HL-60 (cell line): ENCODE data around the gene SLC35F3.

Experiments used
- CTCF ChIP-seq: IDR thresholded peaks from one replicate; pipeline ENCODE4 v1.5.1; 2011; ENCODE audit warnings: low read length, control low read depth, inconsistent platforms; ENCODE audit not compliant: insufficient read depth
- GABPA ChIP-seq: IDR thresholded peaks from 2 replicates; pipeline ENCODE4 v1.6.1; 2012; ENCODE audit warnings: low read depth
- POLR2AphosphoS5 ChIP-seq: IDR thresholded peaks from 2 replicates; pipeline ENCODE4 v1.6.1; 2012; ENCODE audit warnings: low read depth
- REST ChIP-seq: IDR thresholded peaks from 2 replicates; pipeline ENCODE4 v1.6.1; 2012; ENCODE audit warnings: low read depth; ENCODE audit not compliant: insufficient replicate concordance
- SPI1 ChIP-seq: IDR thresholded peaks from 2 replicates; pipeline ENCODE4 v1.6.1; 2012; ENCODE audit warnings: low read depth, mild to moderate bottlenecking, borderline replicate concordance

GRCh38 chr1:234297668-234298067 lies 393.2 kb downstream of the SLC35F3 start:
- no peak for TF ChIP-seq CTCF
- TF ChIP-seq POLR2AphosphoS5, result no peak
- no peak for TF ChIP-seq REST
- no peak for TF ChIP-seq GABPA
- no peak for TF ChIP-seq SPI1
